ENCODE results near the gene MVB12A. TPM values are rescaled to one million over a fixed set of nuclear protein-coding genes. Genes with fewer than 3 reads are reported as not detected.

Gene MVB12A
- total and polyA plus RNA-seq, 2 of the 8 experiments (the other 6 are each of a cell fraction or from before 2014, with no cell fraction given), result 37.9 to 76.6 TPM

GRCh38 chr19:17390665-17391370 is 29.0 kb upstream of the MVB12A start (continued):
- TF ChIP-seq RAD21 (IDR thresholded peaks at IDR 0.05 in 1 of 2, conservative IDR thresholded peaks at IDR 0.05 in 1 of 2; ENCODE audit: low read depth in 2 of 2, low read length in 2 of 2) (peak; percentile 56 to 71), E2F6 (IDR thresholded peaks at IDR 0.05) (peak; percentile 6; the same call in 1 of the 2 replicates), SIN3A (conservative IDR thresholded peaks at IDR 0.05 in 1 of 2, IDR thresholded peaks at IDR 0.05 in 1 of 2; ENCODE audit: low read depth in 1 of 2, low read length in 2 of 2) (peak in 1 of 2 experiments; percentile 12; a peak in 1 of 4 replicates), CTBP2 (IDR thresholded peaks at IDR 0.05; ENCODE audit: borderline replicate concordance, insufficient read depth, insufficient read length, low read length) (no peak), ATF2 (IDR thresholded peaks at IDR 0.05; ENCODE audit: low read length) (peak; percentile 19; the same call in 1 of the 2 replicates), SP1 (IDR thresholded peaks at IDR 0.05; ENCODE audit: low read depth, low read length) (peak; percentile 76; the same call in 1 of the 2 replicates)
